Stimulated activated CD4-positive, alpha-beta T cell treated with anti-CD3 and anti-CD28 coated beads, TNF-alpha, amount 100 ng/mL, for 24 hours (primary cell): ENCODE results near the gene WDR89.
"Not testable (repeated sequence)": the region's sequence is repeated elsewhere in the genome, so short reads cannot be mapped to it uniquely, and the experiment has no call there.

ENCODE experiments used
- DNase-seq, 3 experiments: peaks; one replicate each; pipeline ENCODE4 v3.0.0-alpha.2; 2020; ENCODE audit warnings: low read depth in 3 of 3

Gene WDR89, protein sequence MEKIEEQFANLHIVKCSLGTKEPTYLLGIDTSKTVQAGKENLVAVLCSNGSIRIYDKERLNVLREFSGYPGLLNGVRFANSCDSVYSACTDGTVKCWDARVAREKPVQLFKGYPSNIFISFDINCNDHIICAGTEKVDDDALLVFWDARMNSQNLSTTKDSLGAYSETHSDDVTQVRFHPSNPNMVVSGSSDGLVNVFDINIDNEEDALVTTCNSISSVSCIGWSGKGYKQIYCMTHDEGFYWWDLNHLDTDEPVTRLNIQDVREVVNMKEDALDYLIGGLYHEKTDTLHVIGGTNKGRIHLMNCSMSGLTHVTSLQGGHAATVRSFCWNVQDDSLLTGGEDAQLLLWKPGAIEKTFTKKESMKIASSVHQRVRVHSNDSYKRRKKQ

DNA sequence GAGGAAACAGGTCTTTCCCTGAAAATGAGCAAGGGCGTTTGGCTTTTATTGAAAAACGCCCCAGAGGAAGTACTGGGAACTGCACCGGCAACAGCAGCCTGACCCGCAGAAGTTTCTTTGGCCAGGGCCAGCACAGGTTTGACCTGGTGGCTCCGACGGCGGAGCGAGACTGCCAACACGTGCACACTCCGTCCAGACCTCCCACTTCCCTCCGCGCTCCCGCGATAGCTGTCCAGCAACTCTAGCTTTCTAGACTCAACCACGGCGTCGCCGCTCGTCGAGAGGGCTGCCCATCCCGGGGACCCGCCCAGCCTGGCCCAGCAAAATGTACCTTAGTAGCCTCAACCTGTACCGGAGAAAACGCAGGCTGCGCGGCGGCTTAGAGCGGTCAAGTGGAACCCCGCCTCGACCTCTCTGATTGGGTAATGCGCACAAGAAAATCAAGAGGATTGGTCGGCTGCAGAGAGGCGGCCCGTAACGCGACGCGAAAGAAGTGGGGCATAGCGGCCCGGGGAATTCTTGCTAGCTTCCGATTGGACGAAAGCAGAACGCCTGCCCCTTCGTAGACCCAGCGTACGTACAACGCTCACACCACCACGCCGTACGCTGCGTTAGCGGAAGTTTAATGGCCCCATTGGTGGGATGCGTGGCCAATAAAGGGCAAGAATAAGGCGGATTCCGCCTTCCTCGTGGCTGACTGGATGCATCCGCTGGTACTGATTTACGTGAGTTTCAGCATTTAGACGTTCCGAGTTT lies at the start of gene WDR89:
Gene WDR89, minus strand, starts transcription at position 399 of the 756 bp plus-strand sequence. CDS start 41,929 bp downstream, outside the sequence.
- DNase-seq = peak; percentile 91 to 95 (median 93)

DNA sequence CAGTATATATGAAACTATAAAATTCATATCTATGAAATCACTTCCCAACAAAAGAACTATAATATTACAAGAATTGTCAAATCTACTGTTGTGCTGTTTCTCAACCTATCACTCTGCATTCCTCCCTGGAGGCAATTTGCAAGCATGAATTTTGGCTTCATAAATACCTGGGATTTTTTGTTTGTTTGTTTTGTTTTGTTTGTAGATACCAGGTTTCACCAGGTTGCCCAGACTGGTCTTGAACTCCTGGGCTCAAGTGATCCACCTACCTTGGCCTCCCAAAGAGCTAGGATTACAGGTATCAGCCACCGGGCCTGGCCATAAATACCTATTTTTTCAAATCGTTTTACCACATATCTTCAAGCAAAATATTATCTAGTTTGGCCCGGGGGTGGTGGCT lies 47.5 kb upstream of the WDR89 start:
- DNase-seq = no peak

DNA sequence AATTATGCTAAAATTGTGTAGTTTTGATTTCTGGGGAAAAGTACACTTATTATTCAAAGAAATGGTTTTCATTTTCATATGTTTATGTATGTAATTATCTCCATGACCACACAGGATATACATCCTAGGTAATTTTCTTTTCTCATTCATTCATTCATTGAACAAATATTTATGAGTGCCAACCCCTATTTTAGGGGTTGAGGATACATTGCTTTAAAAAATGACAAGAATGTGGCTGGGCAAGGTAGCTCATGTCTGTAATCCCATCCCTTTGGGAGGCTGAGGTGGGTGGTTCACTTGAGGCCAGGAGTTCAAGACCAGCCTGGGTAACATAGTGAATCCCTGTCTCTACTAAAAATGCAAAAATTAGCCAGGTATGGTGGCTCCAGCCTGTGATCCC lies 45.3 kb upstream of the WDR89 start:
- no peak for DNase-seq

DNA sequence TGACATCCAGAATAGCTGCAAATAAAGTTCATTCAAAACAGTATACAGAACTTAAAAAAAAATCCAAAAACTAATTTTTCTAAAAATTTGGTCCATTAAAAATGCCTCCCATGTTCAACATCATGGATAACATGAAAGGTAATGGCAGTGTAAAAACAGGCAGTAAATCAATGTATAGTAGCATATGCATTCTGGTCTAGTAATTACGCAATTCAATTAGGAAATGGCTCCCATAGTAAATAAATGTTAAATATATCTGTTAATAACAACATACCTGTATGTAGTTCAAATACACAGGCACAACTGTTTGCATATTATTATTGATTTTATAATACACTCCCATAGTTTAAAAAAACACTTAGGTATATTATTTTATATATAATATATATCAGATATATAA lies 43.7 kb upstream of the WDR89 start:
- no peak for DNase-seq

DNA sequence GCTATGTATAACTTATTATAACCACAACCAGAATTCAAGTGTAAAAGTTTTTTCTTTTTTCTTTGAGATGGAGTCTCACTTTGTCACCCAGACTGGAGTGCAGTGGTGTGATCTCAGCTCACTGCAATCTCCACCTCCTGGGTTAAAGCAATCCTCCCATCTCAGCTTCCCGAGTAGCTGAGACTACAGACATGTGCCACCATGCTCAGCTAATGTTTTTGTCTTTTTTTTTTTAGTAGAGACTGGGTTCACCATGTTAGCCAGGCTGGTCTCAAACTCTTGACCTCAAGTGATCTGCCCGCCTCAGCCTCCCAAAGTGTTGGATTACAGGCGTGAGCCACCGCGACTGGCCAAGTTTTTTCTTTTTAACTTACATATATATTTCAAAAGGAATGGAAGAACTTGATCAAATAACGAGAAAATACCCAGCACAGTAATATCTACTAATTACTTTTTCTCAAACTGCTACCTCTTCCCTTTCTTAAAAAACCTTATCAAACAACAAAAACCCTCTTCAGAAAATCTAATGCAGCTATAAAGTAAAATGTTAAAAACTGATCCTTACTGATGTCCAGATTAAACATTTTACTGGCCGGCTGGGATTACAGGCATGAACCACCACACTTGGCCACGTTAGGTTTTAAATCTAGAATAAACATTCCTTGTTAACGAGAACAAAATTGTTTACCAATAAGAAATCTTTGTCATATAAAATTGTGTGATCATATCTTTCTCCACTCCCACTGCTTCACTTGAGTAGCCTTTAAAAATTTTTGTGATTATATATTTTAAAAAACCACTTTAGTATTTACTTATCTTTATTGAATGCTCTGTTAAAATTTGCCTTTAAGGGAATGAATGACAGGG lies 41.3 kb upstream of the WDR89 start:
- no peak for DNase-seq

DNA sequence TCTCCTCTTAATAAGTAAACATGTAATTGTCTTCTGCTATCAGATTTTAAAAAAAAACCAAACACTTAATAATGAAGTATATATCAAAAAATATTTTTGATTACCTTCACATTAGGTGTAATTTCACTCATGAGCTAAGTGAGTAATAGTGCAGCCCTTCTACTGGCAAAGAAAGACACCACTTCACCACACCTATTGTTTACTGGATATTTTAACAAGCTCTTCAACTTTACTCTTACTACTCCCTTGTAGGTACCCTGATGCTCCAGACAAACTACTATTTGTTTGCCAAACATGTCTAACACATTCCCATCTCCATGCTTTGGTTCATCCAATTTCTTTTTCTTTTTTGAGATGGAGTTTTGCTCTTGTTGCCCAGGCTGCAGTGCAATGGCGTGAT lies 36.9 kb upstream of the WDR89 start:
- no peak for DNase-seq

DNA sequence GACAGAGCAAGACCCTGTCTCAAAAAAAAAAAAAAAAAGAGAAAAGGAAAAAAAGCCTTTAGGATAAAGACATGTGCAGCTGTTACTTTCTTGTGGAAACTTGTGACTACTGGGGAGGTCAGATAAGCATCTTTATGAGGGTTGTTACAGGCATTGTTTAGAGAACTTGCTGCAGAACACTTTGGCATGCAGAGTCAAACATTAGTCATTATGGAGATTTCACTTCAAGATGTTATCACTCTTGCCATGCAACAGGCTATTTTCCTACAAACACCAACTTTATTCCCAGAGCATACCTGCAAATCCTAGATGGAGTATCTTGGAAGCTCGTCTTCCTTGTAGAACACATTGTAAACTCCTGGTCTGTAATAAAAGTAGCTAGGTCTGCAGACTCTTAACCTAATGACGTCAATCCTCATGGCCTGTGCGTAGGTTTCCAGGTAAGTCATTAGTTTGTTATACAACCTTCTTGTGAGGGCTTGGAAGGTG lies 36.3 kb upstream of the WDR89 start:
- DNase-seq = no peak

DNA sequence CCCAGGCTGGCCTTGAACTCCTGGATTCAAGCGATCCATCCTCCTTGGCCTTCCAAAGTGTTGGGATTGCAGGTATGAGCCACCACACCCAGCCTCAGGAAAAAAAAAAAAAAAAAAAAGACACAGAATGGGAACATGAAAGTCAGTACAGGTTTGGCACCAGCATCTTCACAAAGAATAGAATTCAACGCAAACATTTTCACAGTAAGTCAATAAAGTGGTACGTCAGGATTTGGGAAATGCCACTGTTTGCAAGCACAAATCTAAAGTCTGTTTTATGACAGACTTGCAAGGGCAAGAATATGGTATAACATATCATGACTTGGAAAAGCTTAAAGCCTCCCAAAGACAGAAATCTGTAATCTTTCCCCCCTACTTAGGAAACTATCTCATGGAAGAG lies 34.9 kb upstream of the WDR89 start:
- DNase-seq = no peak

DNA sequence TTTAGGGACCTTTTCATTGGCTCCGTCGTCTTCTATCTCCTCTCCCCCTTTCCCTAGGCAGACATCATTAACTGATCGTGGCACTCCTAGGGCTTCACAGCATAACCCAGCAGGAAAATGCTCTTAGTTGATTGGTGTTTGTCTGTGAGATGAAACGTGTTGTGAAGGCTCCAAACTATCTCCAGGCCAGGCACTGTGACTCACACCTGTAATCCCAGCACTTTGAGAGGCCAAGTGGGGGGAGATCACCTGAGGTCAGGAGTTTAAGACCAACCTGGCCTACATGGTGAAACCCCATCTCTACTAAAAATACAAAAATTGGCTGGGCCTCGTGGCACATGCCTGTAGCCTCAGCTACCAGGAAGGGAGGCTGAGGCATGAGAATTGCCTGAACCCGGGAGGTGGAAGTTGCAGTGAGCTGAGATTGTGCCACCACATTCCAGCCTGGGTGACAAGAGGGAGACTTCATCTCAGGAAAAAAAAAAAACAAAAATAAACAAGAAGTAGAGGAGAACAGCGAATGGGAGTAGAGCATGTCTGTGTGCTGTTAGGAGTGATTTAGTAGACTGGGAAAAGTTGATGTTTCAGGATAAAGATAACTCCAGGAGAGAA lies 32.3 kb upstream of the WDR89 start:
- DNase-seq = no peak

DNA sequence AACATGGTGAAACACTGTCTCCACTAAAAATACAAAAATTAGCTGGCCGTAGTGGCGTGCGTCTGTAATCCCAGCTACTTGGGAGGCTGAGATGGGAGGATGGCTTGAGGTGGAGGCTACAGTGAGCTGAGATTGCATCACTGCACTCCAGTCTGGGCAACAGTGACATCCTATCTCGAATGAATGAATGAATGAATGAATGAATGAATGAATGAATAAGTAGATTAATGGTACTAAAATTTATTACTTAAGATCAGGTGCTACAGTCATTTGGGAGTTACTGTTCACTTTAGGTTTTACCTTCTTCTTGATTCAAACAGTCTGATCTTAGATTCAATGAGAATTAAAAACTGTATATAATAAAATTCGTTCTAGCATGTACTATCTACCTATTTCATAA lies 31.6 kb upstream of the WDR89 start:
- no peak for DNase-seq

DNA sequence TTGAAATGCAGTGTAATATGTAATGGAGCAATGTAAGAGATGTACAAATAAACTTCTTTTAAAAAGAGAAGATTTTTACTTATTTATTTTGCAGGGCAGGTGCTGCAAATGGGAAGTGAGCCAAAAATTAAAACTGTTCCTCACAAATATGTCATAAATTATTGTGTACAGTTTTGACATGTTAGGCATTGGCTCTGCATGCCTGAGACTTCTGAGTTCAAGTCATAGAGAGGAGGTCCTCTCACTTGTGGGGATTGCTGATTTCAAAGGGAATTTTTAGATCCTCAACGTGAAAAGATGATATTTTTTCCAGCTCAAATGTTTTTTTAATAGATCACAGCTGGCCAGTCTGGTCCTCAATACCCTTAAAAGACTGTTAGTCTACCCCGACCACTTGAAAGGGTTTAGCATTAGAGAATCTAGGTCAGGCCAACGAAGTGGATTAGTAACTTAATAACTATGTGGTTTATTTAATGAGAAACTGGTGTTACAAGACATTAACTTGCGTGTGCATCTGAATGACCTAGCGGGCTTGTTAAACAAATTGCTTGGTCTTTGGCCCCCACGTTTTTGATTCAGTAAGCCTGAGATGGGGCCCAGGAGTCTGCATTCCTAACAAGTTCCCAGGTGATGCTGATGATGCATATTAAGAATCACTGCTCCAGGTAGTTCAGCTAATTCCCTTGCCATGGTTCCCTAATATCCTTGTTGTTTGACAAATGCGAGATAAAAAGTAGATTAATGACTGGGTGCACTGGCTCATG lies 30.9 kb upstream of the WDR89 start:
- no peak for DNase-seq

DNA sequence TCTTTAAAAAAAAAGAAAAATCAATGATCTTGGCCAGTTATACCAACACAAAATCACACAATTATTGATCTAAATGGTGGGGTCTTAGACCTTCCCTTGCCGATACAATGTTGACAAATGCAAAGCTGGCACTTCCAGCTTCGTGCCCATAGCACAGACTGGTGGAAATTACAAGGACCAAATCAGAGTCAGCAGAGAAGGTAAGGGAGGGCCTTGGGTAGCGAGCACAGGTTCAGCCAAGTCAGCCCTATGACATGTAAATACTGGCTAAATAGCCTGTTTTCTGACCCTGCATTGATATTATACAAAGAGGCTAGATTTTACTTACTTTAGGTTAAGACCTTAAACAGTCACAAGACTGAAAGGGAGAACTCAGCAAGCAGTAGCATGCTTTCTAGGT lies 30.3 kb upstream of the WDR89 start:
- DNase-seq = no peak

DNA sequence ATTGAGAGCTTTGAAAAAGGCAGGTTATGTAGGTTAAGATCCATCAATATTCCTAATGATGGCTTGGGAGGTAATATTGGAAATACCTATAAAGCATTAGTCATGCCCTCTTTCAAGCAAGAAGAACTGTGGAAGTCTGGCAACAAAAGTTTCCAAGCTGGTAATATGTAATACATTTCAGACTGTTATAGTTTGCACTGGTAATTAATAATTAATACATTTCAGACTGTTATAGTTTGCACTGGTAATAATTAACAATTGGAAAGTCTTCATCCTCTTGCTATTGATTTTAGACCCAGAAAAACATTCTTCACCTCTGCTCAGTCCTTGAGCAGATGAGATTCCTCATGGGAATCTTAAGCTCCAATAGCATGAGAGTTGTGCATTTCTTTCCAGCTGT lies 29.0 kb upstream of the WDR89 start:
- DNase-seq = no peak

DNA sequence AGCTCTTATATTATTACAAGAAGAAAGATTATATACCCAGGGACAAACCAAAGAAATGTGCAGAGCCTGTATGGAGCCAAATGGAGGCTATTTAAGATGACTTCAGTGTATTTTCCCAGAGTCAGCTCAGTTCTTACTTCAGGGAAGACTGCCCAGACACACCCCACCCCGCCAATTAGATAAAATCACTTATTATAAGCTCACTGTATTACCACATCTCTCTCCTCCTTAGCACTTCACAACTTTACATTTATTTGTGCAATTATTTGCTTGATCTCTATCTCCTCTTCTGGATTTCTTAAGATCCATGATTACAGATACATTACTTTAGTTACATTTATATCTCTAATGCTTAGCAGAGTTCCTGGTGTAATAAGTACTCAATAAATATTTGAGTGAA lies 24.7 kb upstream of the WDR89 start:
- DNase-seq = no peak

DNA sequence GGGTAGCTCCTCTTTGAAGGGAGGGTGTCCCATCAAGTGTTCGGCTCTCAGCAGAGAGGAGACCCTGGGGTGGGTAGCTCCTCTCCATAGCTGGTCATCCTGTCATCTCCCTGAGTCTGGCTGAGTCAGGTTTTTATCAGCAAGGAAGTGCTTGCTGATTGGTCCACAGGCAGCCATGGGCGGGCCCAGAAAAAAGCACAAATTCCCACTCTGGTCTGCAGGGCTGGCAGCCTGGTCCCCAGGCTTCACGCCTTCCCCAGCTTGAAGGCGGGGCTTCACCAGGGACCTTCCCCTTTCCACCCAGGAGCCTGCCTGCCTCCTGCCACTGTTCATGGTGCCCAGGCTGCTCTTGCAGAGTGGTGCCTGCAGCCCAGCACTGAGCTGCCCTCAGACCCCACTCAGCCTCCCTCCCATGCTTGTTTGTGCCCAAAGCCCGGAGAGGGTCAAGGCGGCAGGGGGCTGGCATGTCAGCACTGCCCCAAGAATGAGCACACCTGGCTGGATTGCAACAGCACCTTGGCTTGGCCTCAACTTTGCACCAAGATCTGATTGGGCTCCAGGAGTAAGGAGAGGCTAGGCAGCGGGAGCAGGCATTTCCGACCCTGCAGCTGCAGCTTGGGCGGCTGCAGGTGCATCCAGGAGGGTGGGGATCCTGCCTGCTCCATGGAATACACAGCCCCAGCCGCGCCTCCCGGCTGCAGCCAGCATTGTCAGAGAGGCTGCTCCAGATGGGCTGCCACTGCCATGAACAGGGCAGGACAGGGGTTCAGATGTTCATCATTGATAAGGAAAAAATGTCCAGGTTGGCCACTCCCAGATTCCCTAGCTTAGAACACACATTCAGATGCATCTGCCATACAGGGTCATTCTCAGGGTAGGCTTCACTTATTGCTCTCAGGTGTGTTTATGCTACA lies 22.0 kb upstream of the WDR89 start:
- no peak for DNase-seq

DNA sequence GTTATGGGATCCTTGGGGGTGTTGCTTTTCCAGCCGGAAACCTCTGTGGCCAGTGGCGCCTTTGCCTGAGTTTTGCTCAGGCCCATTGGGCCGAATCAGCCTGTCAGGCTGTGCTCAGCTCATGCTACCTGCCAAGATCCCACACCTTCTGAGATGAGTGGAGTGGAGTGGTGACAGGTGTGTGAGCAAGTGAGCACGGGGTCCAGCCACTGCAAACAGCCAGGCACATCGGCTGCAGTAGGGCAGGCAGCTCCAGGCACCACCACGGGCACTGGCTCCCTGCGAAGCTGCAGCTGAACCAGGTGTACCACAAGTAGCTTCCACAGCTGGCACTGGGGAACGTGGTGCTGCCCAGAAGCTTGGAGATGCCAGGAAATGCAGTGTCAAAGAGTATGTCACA lies 21.1 kb upstream of the WDR89 start:
- no peak for DNase-seq

DNA sequence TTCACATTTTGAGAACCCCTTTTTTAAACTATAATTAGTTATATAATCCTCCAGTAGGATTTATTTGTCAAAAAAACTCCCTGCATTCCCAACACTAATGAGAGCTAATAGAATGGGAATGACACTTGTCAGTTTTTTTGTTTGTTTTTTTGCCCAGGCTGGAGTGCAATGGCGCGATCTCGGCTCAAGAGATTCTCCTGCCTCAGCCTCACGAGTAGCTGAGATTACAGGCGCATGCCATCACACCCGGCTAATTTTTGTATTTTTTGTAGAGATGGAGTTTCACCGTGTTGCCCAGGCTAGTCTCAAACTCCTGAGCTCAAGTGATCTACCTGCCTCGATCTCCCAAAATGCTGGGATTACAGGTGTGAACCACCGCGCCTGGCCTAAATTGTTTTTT lies 20.2 kb upstream of the WDR89 start:
- DNase-seq = not testable (repeated sequence)

DNA sequence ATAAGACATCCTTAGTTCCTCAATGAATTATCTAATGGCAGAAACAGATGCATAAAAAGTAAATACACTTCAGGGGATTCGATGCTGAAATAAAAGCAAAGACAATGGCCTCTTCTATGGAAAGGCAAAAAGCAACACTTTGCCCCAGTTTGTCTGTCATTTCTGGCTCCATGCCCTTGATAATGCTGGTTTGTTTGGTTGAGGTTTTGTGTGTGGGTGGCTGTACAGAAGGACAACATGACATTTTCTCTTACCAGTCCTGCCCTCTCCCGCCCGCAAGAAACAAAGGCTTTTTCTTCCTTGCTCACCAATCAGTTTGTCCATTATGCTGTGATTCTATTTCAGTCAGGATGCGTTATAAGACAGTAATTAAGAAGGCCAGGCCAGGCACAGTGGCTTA lies 18.1 kb upstream of the WDR89 start:
- DNase-seq = no peak

DNA sequence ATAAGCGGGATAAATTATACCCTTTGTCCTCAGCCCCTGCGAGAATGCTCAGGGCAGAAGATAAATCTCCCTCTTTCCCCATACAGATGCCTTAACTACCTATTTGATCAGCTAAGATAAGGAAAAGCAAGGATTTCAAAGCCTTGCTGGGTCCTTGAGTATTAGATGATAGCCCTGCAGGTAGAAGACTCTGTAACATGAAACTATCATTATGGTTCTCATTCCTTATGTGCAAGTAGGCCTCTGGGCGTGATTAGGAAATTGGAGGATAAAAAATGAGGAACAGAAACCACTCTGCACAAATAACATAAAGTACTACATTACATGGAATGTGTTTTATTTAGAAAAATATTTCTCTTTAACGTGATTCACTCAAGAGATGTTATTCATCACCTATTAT lies 14.5 kb upstream of the WDR89 start:
- DNase-seq = no peak

DNA sequence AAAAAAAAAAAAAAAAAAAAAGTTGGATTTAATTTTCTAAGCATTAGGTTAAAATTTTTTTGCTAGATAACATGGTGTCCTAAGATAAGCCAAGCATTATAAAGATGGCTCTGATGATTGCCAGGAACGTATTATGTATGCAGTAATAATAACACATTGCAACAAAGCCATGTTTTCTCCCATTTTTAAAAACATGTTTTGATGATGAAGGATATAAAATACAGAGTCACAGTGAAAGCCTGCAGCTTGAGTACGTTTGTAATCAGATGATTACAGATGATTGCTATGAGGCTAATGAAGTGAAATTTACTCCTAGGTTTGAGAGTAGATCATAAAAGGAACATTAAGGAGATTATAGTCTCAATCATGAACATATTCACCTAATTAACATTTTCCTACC lies 13.3 kb upstream of the WDR89 start:
- no peak for DNase-seq
